Fibroblast of lung (primary cell): ENCODE data around the gene TMEM214. TPM values are rescaled to one million over a fixed set of nuclear protein-coding genes. Genes with fewer than 3 reads are reported as not detected.

Source experiments
- DNase-seq, 2 donors: peaks; one replicate each; pipeline versions ENCODE4 v3.0.0 to v3.0.0-alpha.2; 2010; ENCODE audit warnings: low read depth in 2 of 2
- H2AFZ ChIP-seq: 2 replicates; pipeline ENCODE4 v1.5.1; 2012; ENCODE audit warnings: low read length, control low read depth, inconsistent platforms
- H3K27ac ChIP-seq: 2 replicates; pipeline ENCODE4 v1.5.1; 2011; ENCODE audit warnings: low read length, control low read depth; ENCODE audit not compliant: insufficient read depth
- H3K27me3 ChIP-seq: 2 replicates; pipeline ENCODE4 v1.5.1; 2011; ENCODE audit warnings: mild to moderate bottlenecking, low read length; ENCODE audit not compliant: control insufficient read depth, insufficient read depth
- H3K36me3 ChIP-seq: 2 replicates; pipeline ENCODE4 v1.5.1; 2011; ENCODE audit warnings: low read length; ENCODE audit not compliant: control insufficient read depth, insufficient read depth
- H3K4me1 ChIP-seq: 2 replicates; pipeline ENCODE4 v1.5.1; 2011; ENCODE audit warnings: low read length; ENCODE audit not compliant: control insufficient read depth, insufficient read depth; ENCODE audit errors: extremely low read depth
- H3K4me2 ChIP-seq: 2 replicates; pipeline ENCODE4 v1.5.1; 2011; ENCODE audit warnings: low read length, control low read depth; ENCODE audit not compliant: insufficient read depth; ENCODE audit errors: extremely low read depth
- H3K4me3 ChIP-seq, 4 experiments: fragments of 200-600 bp in 1 of 4; sonication (generic) in 1 of 4; replicated peaks in 1 of 4; 2 replicates each; pipeline ENCODE4 v1.5.1; 2011 to 2016; ENCODE audit warnings: low read length in 4 of 4, low read depth in 3 of 4, mild to moderate bottlenecking in 3 of 4, control low read depth in 2 of 4, inconsistent platforms in 1 of 4, mixed read lengths in 1 of 4; ENCODE audit not compliant: insufficient read depth in 1 of 4; ENCODE audit errors: control extremely low read depth in 1 of 4
- H3K79me2 ChIP-seq: 2 replicates; pipeline ENCODE4 v1.5.1; 2012; ENCODE audit warnings: mild to moderate bottlenecking, low read length, inconsistent platforms; ENCODE audit not compliant: control insufficient read depth, insufficient read depth
- H3K9ac ChIP-seq: 2 replicates; pipeline ENCODE4 v1.5.1; 2011; ENCODE audit warnings: mild to moderate bottlenecking, low read length, control low read depth; ENCODE audit not compliant: insufficient read depth
- H3K9me3 ChIP-seq: 2 replicates; pipeline ENCODE4 v1.5.1; 2012; ENCODE audit warnings: low read depth, low read length; ENCODE audit not compliant: control insufficient read depth, insufficient read depth
- H4K20me1 ChIP-seq: 2 replicates; pipeline ENCODE4 v1.5.1; 2011; ENCODE audit warnings: low read length; ENCODE audit not compliant: control insufficient read depth, insufficient read depth; ENCODE audit errors: extremely low read depth
- EZH2 ChIP-seq: IDR thresholded peaks from 2 replicates; pipeline ENCODE4 v1.5.1; 2012; ENCODE audit warnings: low read length, control low read depth, mild to moderate bottlenecking; ENCODE audit errors: missing control alignments
- polyA plus RNA-seq, 2 donors: library from polyadenylated mRNA; depleted of rRNA in 1 of 2; stranded (reverse) in 1 of 2; unstranded in 1 of 2; fragments of >200 nt; gene quantifications; 2 replicates each; pipeline ENCODE4 v1.2.1, GENCODE V29; 2011 to 2012; ENCODE audit warnings: missing spikeins in 1 of 2
- total RNA-seq: library from RNA; depleted of rRNA; stranded (reverse); fragments of >200 nt; gene quantifications from 2 replicates; pipeline ENCODE4 v1.2.1, GENCODE V29; 2014
- TF ChIP-seq, protein P1 (sequence below), 2 donors: IDR thresholded peaks in 1 of 2; conservative IDR thresholded peaks in 1 of 2; 1 replicate in 1 of 2; 2 replicates in 1 of 2; pipeline ENCODE4 v1.5.1; 2011 to 2012; ENCODE audit warnings: low read length in 2 of 2, control low read depth in 1 of 2, inconsistent platforms in 1 of 2, low read depth in 1 of 2, mild to moderate bottlenecking in 1 of 2

The TMEM214 gene
- total and polyA plus RNA-seq, 2 donors (not counting 1 experiment from before 2014, with no cell fraction given): 22.6 to 127 TPM

DNA sequence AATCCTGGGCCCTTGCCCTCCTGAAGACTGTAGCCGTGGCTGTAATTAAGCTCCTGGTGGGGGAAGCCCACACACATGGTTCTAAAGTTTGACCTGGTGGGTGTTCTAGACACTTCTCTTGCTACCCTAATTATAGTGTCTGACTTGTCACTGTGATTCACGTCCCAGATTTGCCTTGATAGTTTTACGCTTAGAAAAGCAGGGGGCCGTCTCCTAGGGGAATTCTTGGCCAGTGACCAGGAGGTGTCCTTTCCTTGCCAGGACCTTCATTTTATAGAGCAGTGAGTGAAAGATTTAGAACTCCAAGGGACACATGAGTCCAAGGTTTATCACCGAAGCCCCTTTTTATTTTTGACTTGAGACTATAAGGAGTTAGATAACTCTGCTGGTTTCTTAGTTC is 9.0 kb downstream of the TMEM214 start:
- Histone ChIP-seq H3K27me3 (no peaks in the 10 kb centered on the region), H2AFZ (no peak overlapping the region), H3K4me2 (no peak overlapping the region), H4K20me1 (no peaks in the 10 kb centered on the region), H3K4me3 (no peak overlapping the region), H3K36me3 (peaks cover 36% of the 10 kb centered on the region), H3K9me3 (no peaks in the 10 kb centered on the region), H3K9ac (no peak overlapping the region), H3K79me2 (no peaks in the 10 kb centered on the region), H3K4me1 (peaks cover 2% of the 10 kb centered on the region), H3K27ac (no peak overlapping the region)
- peak in 1 of 2 donors; percentile 50 for DNase-seq
- no peak for TF ChIP-seq EZH2
- TF ChIP-seq, protein P1, sequence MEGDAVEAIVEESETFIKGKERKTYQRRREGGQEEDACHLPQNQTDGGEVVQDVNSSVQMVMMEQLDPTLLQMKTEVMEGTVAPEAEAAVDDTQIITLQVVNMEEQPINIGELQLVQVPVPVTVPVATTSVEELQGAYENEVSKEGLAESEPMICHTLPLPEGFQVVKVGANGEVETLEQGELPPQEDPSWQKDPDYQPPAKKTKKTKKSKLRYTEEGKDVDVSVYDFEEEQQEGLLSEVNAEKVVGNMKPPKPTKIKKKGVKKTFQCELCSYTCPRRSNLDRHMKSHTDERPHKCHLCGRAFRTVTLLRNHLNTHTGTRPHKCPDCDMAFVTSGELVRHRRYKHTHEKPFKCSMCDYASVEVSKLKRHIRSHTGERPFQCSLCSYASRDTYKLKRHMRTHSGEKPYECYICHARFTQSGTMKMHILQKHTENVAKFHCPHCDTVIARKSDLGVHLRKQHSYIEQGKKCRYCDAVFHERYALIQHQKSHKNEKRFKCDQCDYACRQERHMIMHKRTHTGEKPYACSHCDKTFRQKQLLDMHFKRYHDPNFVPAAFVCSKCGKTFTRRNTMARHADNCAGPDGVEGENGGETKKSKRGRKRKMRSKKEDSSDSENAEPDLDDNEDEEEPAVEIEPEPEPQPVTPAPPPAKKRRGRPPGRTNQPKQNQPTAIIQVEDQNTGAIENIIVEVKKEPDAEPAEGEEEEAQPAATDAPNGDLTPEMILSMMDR (conservative IDR thresholded peaks at IDR 0.05 in 1 of 2, IDR thresholded peaks at IDR 0.05 in 1 of 2; ENCODE audit: low read depth in 1 of 2, low read length in 2 of 2): no peak

DNA sequence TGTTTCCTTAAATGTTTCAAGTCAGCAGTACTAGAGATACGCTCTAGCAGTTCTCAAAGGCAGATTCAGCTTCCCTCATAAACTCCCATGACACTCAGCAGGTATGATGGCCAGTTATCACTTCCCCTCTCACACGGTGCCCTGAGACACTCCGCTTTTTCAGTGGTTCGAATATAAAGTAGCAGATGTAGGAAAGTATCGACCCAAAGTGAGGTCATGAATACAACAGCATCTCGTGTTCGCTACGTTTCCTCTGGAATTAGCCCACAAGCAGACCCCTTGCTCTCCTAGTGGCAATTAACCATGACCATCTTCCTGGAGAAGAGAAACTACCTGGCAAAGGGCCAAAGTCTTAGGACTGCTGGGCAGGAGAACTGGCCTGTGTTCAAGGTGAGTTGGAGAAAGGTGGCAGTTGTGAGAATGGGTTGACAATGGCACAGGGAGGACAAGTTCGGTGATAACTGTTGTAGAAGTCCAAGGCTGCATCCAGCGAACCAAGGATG is 9.4 kb downstream of the TMEM214 start:
- Histone ChIP-seq H4K20me1 (no peaks in the 10 kb centered on the region), H3K36me3 (peaks cover 32% of the 10 kb centered on the region)

DNA sequence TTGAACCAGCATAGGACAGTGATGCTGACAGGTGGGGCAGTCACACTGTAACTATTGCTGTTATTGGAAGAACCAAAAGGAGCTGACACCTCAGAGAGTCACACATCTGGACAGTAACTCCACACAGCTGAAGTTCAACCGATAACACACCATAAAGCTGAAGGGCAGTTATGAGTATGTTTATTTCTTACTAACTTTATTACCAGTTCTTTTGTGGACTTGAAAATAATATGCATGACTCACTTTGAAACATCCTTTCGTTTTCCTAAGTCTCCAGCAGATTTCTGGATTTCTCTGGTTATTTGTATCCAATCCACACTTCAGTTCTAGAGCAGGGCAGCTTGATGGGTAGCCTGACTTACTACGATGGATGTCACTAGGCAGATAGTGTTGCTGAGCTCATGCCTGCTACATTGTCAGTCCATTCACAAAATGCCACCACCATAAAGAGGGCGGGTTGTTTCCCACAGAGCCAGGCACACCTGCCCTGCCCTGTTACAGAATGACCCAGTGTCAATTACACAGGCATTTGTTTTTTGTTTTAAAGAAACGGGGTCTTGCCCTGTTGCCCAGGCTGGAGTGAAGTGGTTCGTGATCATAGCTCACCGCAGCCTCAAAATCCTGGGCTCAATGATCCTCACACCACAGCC is 10.3 kb downstream of the TMEM214 start:
- Histone ChIP-seq H3K4me3 (no peak overlapping the region), H3K36me3 (peaks cover 24% of the 10 kb centered on the region), H3K9me3 (no peaks in the 10 kb centered on the region), H3K79me2 (no peaks in the 10 kb centered on the region), H3K4me1 (peaks cover 2% of the 10 kb centered on the region), H2AFZ (no peak overlapping the region), H3K27me3 (no peaks in the 10 kb centered on the region), H3K4me2 (no peak overlapping the region), H3K9ac (no peak overlapping the region), H3K27ac (no peak overlapping the region), H4K20me1 (no peaks in the 10 kb centered on the region)
- no peak for TF ChIP-seq EZH2
- TF ChIP-seq, protein P1 (conservative IDR thresholded peaks at IDR 0.05 in 1 of 2, IDR thresholded peaks at IDR 0.05 in 1 of 2; ENCODE audit: low read depth in 1 of 2, low read length in 2 of 2): no peak
- DNase-seq: peak in 1 of 2 donors; percentile 37

More for the DNA sequence above, 9.4 kb downstream of the TMEM214 start:
- no peak overlapping the region for H3K27ac ChIP-seq
- no peak overlapping the region for H2AFZ ChIP-seq
- no peak overlapping the region for H3K9ac ChIP-seq
- no peaks in the 10 kb centered on the region for H3K79me2 ChIP-seq
- no peak for DNase-seq
- TF ChIP-seq EZH2: no peak
- TF ChIP-seq, protein P1 (conservative IDR thresholded peaks at IDR 0.05 in 1 of 2, IDR thresholded peaks at IDR 0.05 in 1 of 2; ENCODE audit: low read depth in 1 of 2, low read length in 2 of 2): no peak
- no peaks in the 10 kb centered on the region for H3K27me3 ChIP-seq
- peaks cover 2% of the 10 kb centered on the region for H3K4me1 ChIP-seq
- no peak overlapping the region for H3K4me2 ChIP-seq
- no peak overlapping the region for H3K4me3 ChIP-seq
- no peaks in the 10 kb centered on the region for H3K9me3 ChIP-seq
